Stomach (tissue), 9 donors: ENCODE results near the gene LRP1B. TPM values are rescaled to one million over a fixed set of nuclear protein-coding genes. Genes with fewer than 3 reads are reported as not detected.

Experiments
- DNase-seq, 2 donors: peaks; one replicate each; pipeline versions ENCODE4 v3.0.0 to v3.0.0-alpha.2; 2013 to 2019
- H3K27ac ChIP-seq, 5 donors: fragments of 200-600 bp in 4 of 5; sonication (generic) in 4 of 5; one replicate each; pipeline ENCODE4 v1.5.1; 2013 to 2019; ENCODE audit warnings: mild to moderate bottlenecking in 1 of 5, moderate library complexity in 1 of 5
- H3K27me3 ChIP-seq, 3 donors: fragments of 200-600 bp; sonication (generic); one replicate each; pipeline ENCODE4 v1.5.1; 2017 to 2019; ENCODE audit warnings: mixed run types in 1 of 3
- H3K36me3 ChIP-seq, 4 donors: fragments of 200-600 bp; sonication (generic); 1 replicate in 3 of 4; 2 replicates in 1 of 4; pipeline ENCODE4 v1.5.1; 2016 to 2019
- H3K4me1 ChIP-seq, 4 donors: fragments of 200-600 bp; sonication (generic); one replicate each; pipeline ENCODE4 v1.5.1; 2016 to 2019
- H3K4me3 ChIP-seq, 4 donors: fragments of 200-600 bp; sonication (generic) in 3 of 4; one replicate each; pipeline ENCODE4 v1.5.1; 2016 to 2019; ENCODE audit warnings: mild to moderate bottlenecking in 1 of 4
- H3K9me3 ChIP-seq, 4 donors: fragments of 200-600 bp; sonication (generic); one replicate each; pipeline ENCODE4 v1.5.1; 2016 to 2019
- EP300 ChIP-seq: sonication (generic); formaldehyde crosslinking; IDR thresholded peaks from one replicate; pipeline ENCODE4 v1.6.1; 2017; ENCODE audit warnings: antibody characterized with exemption
- POLR2A ChIP-seq, 4 donors: fragments of 450-650 bp; IDR thresholded peaks; one replicate each; pipeline ENCODE4 v1.6.1; 2016; ENCODE audit warnings: antibody characterized with exemption in 4 of 4, control low read depth in 2 of 4, mild to moderate bottlenecking in 1 of 4, moderate library complexity in 1 of 4
- POLR2AphosphoS5 ChIP-seq, 3 donors: sonication (generic); formaldehyde crosslinking; IDR thresholded peaks; one replicate each; pipeline ENCODE4 v1.6.1; 2016; ENCODE audit warnings: antibody characterized with exemption in 3 of 3
- WGBS, 5 donors: extraction: QIAGEN DNeasy Blood & Tissue Kit in 3 of 5; methylation state at CpG; one replicate each; pipeline versions ENCODE4 v1.1.5 to v1.1.7; 2013 to 2018; 5-methylcytosine and 5-hydroxymethylcytosine counted together
- intact Hi-C: fragments of 100-400 bp; cut with DNase I; formaldehyde crosslinking; loops from one replicate; pipeline ENCODE4 v1.15.1; 2023; ENCODE audit warnings: low total_unique reads
- polyA plus RNA-seq, 3 donors: library from polyadenylated mRNA; stranded (reverse); fragments of 200-250 nt; gene quantifications; one replicate each; pipeline ENCODE4 v1.2.3, GENCODE V29; 2013
- total RNA-seq, 5 donors: library from RNA; depleted of rRNA; stranded (reverse); fragments of >200 nt; gene quantifications; one replicate each; pipeline versions ENCODE4 v1.1.0 to v1.2.3, GENCODE V29; 2014 to 2016
- TF ChIP-seq, protein P1 (sequence below), 7 experiments: fragments of 450-650 bp in 4 of 7; fragments of 200-600 bp in 3 of 7; sonication (generic) in 3 of 7; IDR thresholded peaks; one replicate each; pipeline ENCODE4 v1.5.1; 2016 to 2019; ENCODE audit warnings: antibody characterized with exemption in 7 of 7, control low read depth in 2 of 7, mild to moderate bottlenecking in 1 of 7
- donor health status: healthy with polysubstance abuse.
- donor health status: Bipolar disorder and iron deficiency.
- donor health status: healthy.

The LRP1B gene
- total and polyA plus RNA-seq, 8 donors = under 0.01 to 9.0 (median 0.38) TPM

DNA sequence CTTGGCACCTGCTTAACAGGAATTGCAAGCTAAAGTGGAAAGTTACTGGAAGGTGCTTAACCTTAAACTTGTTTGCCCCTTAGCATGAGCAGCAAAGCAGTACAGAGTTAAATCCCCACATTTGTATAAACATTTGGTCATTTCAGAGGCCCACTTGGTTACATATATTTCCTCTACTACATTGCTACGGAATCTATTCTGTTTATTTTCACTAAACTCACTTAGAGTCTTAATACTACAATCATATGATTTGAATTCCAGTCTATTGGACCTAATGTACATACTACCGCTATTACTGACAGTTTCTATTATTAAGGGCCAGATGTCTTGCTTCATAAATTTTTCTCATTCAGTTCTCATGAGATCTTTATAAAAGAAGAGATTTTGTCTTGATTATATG, 1294.0 kb downstream of the LRP1B start:
- Histone ChIP-seq H3K27ac (no peak overlapping the region), H3K9me3 (no peaks in the 10 kb centered on the region), H3K4me3 (no peak overlapping the region), H3K36me3 (no peaks in the 10 kb centered on the region), H3K4me1 (no peaks in the 10 kb centered on the region), H3K27me3 (no peaks in the 10 kb centered on the region)
- intact Hi-C loops = no loop called here
- WGBS, 5 donors = 60 to 81% (median 74%) methylated on average over 2 of the region's 2 CpGs
- TF ChIP-seq, protein P1, sequence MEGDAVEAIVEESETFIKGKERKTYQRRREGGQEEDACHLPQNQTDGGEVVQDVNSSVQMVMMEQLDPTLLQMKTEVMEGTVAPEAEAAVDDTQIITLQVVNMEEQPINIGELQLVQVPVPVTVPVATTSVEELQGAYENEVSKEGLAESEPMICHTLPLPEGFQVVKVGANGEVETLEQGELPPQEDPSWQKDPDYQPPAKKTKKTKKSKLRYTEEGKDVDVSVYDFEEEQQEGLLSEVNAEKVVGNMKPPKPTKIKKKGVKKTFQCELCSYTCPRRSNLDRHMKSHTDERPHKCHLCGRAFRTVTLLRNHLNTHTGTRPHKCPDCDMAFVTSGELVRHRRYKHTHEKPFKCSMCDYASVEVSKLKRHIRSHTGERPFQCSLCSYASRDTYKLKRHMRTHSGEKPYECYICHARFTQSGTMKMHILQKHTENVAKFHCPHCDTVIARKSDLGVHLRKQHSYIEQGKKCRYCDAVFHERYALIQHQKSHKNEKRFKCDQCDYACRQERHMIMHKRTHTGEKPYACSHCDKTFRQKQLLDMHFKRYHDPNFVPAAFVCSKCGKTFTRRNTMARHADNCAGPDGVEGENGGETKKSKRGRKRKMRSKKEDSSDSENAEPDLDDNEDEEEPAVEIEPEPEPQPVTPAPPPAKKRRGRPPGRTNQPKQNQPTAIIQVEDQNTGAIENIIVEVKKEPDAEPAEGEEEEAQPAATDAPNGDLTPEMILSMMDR (IDR thresholded peaks at IDR 0.05) = no peak
- no peak for TF ChIP-seq EP300
- no peak for TF ChIP-seq POLR2AphosphoS5 (IDR thresholded peaks at IDR 0.05)
- TF ChIP-seq POLR2A (IDR thresholded peaks at IDR 0.05) = no peak
- DNase-seq = peak in 1 of 2 donors; percentile 2

DNA sequence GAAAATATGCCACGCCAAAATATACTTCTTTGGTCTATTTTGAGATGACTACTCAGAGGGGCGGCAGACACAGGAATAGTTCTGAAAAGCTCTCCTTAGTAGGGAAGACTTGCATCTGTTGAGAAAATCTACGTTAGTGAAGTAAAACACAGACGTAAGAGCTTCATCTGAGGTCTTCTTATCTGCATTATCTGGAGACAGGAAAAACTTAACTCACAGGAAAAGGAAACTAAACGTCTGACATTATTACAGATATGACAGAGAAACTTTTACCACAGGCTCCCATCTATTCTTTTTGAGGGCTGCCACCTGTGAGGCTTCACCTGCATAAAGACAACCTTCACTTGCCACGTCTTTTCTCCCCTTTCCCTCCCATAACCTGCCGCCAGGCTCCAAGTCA, 1295.7 kb downstream of the LRP1B start:
- 62 to 75% (median 71%) methylated on average over 7 of the region's 7 CpGs for WGBS, 5 donors
- no peaks in the 10 kb centered on the region for H3K27me3 ChIP-seq
- H3K27ac ChIP-seq = no peak overlapping the region
- intact Hi-C loops = no loop called here
- H3K4me1 ChIP-seq = no peaks in the 10 kb centered on the region
- TF ChIP-seq EP300 = no peak
- TF ChIP-seq, protein P1 (IDR thresholded peaks at IDR 0.05) = no peak
- TF ChIP-seq POLR2A (IDR thresholded peaks at IDR 0.05) = no peak
- no peak for TF ChIP-seq POLR2AphosphoS5 (IDR thresholded peaks at IDR 0.05)
- no peaks in the 10 kb centered on the region for H3K36me3 ChIP-seq
- H3K9me3 ChIP-seq = peaks cover 0 to 5% (median 0%) of the 10 kb centered on the region in 4 donors
- DNase-seq = peak in 1 of 2 donors; percentile 7
- no peak overlapping the region for H3K4me3 ChIP-seq

DNA sequence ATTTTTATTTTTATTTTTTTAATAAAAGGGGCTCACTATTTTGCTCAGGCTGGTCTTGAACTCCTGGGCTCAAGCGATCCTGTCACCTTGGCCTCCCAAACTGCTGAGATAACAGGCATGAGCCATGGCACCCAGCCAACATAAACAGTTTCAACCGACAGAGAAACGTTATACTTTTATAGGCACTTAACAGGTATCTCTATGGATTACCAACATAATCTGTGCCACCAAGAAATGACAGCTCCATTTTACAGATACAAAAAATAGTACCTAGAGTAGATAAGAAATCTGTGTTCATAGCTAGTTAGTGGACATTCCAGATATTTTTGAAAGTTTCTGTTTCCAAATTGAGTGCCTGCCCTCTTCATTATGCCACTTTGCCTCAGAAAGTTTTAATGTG, 1316.7 kb downstream of the LRP1B start:
- 29 to 43% (median 35%) methylated on average over 3 of the region's 3 CpGs for WGBS, 5 donors

DNA sequence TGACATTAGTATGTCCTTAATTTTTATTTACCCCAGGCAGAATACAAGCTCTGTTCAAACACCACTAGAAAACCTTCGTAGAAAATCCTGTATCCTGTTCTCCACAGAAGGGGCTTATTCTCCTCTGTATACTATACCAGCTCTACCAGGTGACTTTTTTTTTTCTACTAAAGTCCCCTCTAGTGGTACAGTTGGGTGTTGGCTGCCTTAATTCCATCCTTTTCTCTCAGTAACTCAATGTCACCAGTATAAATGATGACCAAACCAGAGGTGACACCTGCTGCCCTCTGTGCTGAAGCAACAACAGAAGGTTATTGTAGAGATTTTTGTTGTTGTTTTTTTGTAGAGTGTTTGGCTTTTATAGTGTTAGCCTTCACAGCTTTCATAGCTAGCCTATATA, 1322.0 kb downstream of the LRP1B start:
- WGBS, 5 donors = 82 to 94% (median 89%) methylated on average over 1 of the region's 1 CpG
- H3K36me3 ChIP-seq = no peaks in the 10 kb centered on the region
- H3K4me1 ChIP-seq = no peaks in the 10 kb centered on the region
- no peaks in the 10 kb centered on the region for H3K27me3 ChIP-seq
- no peaks in the 10 kb centered on the region for H3K9me3 ChIP-seq
- no peak overlapping the region for H3K4me3 ChIP-seq
- TF ChIP-seq, protein P1 (IDR thresholded peaks at IDR 0.05) = no peak
- no peak for TF ChIP-seq POLR2AphosphoS5 (IDR thresholded peaks at IDR 0.05)
- intact Hi-C loops = no loop called here
- no peak overlapping the region for H3K27ac ChIP-seq
- no peak for DNase-seq

More for the DNA sequence above, 1316.7 kb downstream of the LRP1B start:
- Histone ChIP-seq H3K27me3 (no peaks in the 10 kb centered on the region), H3K9me3 (peaks cover 0 to 12% (median 0%) of the 10 kb centered on the region in 4 donors), H3K4me1 (no peaks in the 10 kb centered on the region), H3K36me3 (no peaks in the 10 kb centered on the region), H3K27ac (no peak overlapping the region), H3K4me3 (no peak overlapping the region)
- TF ChIP-seq POLR2A (IDR thresholded peaks at IDR 0.05) = no peak
- TF ChIP-seq POLR2AphosphoS5 (IDR thresholded peaks at IDR 0.05) = no peak
- TF ChIP-seq EP300 = no peak
- TF ChIP-seq, protein P1 (IDR thresholded peaks at IDR 0.05) = no peak
- intact Hi-C loops = no loop called here
- DNase-seq = no peak
